ENCODE measurements around the gene FGR.

Gene FGR

DNA sequence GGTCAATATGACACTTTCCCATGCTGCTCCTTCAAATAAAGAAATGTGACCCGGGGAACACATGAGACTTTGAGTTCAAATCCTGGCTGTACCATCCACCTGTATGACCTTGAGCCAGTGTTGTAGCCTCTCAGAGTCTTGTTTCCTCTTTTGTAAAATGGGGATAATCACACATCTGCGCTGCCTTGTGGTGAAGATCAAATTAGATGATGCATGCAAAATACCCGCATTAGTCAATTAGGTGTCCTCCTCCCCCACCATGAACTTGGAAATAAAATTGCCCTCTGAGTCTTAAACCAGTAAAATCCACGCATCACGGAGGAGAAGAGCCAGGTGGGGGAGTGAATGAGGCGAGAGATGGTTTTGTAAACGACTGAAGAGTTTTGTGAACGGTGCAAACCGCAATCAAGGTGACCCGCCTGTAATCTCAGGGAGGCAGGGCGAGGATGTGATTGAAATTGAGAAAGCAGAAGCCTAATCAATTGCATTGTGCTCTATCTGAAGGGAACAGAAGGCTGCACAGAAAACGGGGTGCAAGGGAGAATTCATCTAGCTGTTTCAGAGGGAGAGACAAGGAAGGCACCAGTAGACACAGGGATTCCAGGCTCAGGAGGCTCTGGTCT lies 25.3 kb downstream of the FGR start:
- TF ChIP-seq, protein P1, sequence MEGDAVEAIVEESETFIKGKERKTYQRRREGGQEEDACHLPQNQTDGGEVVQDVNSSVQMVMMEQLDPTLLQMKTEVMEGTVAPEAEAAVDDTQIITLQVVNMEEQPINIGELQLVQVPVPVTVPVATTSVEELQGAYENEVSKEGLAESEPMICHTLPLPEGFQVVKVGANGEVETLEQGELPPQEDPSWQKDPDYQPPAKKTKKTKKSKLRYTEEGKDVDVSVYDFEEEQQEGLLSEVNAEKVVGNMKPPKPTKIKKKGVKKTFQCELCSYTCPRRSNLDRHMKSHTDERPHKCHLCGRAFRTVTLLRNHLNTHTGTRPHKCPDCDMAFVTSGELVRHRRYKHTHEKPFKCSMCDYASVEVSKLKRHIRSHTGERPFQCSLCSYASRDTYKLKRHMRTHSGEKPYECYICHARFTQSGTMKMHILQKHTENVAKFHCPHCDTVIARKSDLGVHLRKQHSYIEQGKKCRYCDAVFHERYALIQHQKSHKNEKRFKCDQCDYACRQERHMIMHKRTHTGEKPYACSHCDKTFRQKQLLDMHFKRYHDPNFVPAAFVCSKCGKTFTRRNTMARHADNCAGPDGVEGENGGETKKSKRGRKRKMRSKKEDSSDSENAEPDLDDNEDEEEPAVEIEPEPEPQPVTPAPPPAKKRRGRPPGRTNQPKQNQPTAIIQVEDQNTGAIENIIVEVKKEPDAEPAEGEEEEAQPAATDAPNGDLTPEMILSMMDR (IDR thresholded peaks at IDR 0.05; ENCODE audit: low read depth, low read length), result no peak
- no peak for DNase-seq (ENCODE audit: extremely low read depth, low read depth)

DNA sequence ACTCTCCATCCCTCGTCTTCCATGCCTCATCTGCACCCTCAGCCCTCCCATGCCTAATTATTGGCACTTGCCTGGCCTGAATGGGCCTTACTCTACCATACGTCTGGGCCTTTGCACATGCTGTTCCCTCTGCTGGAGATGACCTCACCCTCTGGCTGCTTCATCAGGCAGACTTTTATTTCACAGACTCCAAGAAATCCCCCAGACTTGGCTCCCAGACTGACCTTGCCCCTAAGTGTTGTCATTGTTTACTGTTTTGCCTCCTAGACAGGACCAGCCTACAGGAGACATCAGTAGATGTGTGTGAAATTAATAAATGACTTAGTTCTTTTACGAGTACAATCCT lies 25.8 kb downstream of the FGR start:
- TF ChIP-seq, protein P1 (IDR thresholded peaks at IDR 0.05; ENCODE audit: low read depth, low read length), result no peak
- no peak for DNase-seq (ENCODE audit: extremely low read depth, low read depth)

DNA sequence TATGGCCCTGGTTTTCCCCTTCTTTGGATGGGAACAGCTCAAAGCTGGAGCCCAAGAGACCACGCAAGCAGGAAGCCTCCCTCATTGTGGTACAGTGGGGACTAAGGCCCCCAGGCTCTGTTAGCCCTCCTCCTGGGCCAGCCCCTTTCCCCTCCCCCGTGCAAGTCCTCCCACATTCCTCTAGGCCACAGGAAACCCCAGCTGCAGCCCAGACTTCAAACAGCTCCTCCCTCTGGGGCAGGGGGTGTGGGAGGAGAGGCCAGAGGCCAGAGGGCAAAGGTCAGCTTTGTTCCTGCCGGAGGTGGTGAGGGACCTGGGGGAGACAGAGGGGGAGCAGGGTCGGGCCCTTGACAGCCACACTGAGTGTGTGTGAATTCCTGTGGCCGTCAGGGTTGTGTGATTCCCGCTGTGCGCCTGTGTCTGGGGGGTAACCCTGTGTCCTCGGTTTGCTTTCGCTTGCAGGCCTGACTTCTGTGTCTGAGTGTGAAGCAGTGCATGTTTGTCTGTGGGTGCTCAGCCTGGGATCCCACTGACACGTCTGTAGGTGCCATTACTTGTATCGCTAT lies 27.7 kb downstream of the FGR start:
- no peak for DNase-seq (ENCODE audit: extremely low read depth, low read depth)
- TF ChIP-seq, protein P1 (IDR thresholded peaks at IDR 0.05; ENCODE audit: low read depth, low read length), result no peak

DNA sequence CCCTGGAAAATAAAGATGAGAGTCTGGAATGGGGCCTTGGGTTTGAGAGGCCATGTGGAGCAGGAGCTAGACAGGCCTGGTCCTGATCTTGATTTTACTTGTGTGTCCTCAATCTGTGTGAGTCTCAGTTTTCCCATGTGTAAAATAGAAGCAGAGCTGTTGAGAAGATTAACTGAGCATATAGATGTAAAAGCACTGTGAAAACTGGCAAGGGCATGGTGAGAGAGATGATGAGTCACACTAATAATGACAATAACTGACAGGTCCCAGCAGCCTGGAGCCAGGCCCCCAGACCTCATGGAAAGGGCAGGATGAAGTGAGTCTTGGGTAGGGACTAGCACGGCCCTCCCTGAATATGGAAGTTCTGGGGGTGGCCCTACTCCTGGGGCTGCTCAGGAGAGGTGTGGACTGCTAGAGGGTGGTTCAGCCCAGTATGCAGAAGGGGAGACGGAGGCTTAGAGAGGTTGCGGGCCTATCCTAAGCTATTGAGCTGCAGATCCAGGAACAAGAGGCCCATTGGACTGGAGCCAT lies 28.2 kb downstream of the FGR start:
- TF ChIP-seq, protein P1 (IDR thresholded peaks at IDR 0.05; ENCODE audit: low read depth, low read length), result no peak
- DNase-seq (ENCODE audit: extremely low read depth, low read depth), result no peak

DNA sequence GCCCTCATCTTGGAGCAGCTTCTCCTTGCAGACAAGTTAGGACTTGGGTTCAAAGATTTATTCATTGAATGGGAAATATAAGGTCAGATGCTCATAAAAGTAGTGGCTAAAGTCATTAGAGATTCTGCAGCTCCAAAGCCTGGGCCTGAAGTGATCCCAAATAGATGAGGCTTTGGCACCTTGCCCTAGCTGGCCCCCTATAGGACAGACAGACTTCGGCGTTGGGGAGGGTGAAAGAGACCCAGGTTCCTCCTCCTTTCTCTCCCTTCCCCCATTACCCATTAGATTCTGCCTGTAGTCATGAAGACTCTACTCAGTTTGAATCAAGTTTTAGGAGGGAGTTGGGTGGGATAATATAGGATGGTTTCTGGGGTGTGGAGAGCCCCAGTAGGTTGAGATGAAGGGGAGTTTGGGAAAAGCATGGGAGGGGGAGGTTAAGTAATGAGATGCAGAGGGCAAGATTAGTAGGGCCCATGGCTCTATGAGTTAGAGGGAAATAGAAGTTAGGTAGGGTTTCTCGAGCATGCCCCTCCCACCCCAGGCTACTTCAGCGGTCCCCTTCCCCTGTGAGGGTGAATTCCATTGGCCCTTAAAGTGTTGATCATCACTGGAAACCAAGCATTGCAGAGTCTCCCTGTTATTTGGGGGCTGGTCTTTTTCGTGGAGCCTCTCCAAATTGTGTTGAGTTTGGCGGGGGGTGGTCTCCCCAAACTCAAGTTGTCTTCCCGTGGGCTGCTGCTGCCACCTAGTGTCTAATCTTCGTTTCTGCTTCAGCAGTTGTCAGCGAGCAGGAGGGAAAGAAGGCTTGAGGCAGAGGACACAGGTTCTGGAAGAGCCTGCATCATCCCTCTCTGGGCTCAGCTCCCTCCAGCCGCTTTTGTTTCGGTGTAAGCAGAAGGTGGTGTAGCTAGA lies 28.9 kb downstream of the FGR start:
- TF ChIP-seq, protein P1 (IDR thresholded peaks at IDR 0.05; ENCODE audit: low read depth, low read length), result peak; percentile 88
- no peak for DNase-seq (ENCODE audit: extremely low read depth, low read depth)

DNA sequence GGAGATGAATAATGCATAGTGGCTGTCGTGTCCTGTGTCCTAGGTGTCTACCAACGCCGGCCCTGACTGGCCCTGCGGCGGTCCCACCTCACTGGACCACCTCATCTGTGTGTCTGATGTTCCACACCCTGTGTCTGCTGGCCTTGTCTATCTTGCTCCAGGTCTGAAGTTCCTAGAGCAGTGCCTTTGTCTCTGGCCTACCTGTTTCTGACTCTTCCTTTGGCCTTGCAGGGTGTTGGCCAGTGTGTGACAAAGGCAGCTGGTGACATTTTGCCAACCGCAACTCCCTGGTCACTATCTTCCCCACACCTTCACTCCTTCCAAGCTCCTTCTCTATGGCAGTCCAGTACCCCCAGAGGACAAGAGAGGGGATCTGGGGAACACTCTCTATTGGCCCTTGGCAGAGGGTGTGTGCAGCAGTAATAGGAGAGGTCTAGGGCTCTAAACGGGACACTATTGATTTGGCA lies 29.7 kb downstream of the FGR start:
- DNase-seq (ENCODE audit: extremely low read depth, low read depth), result no peak
- TF ChIP-seq, protein P1 (IDR thresholded peaks at IDR 0.05; ENCODE audit: low read depth, low read length), result no peak

All from AG09319 (cell line).